ENCODE results near the gene CNKSR2. TPM values are rescaled to one million over a fixed set of nuclear protein-coding genes. Genes with fewer than 3 reads are reported as not detected.

Gene CNKSR2
- total RNA-seq, 2 donors from 2014 or later: 0.24 to 0.32 TPM

- H3K27ac ChIP-seq: no peak overlapping the region
- H3K9me3 ChIP-seq: no peaks in the 10 kb centered on the region
- H3K9ac ChIP-seq (ENCODE audit: low read depth in 2 of 2, low read length in 2 of 2): no peak overlapping the region
- no peaks in the 10 kb centered on the region for H3K27me3 ChIP-seq
- H3K4me3 ChIP-seq: no peak overlapping the region
- DNase-seq: no peak
- TF ChIP-seq CTCF (IDR thresholded peaks at IDR 0.05): no peak
- no peaks in the 10 kb centered on the region for H3K36me3 ChIP-seq
- intact Hi-C loops (cut with DNase I): no loop called here
- H3K4me1 ChIP-seq: no peaks in the 10 kb centered on the region
Measured at GRCh38 chrX:21699136-21699535, 324.9 kb downstream of the CNKSR2 start.

- no peak for DNase-seq
- H3K4me1 ChIP-seq: no peaks in the 10 kb centered on the region
- H3K27ac ChIP-seq: no peak overlapping the region
- intact Hi-C loops (cut with DNase I): no loop called here
- no peaks in the 10 kb centered on the region for H3K9me3 ChIP-seq
- H3K36me3 ChIP-seq: no peaks in the 10 kb centered on the region
- no peaks in the 10 kb centered on the region for H3K27me3 ChIP-seq
- H3K4me3 ChIP-seq: no peak overlapping the region
- no peak overlapping the region for H3K9ac ChIP-seq (ENCODE audit: low read depth in 2 of 2, low read length in 2 of 2)
- TF ChIP-seq CTCF (IDR thresholded peaks at IDR 0.05): no peak
Measured at GRCh38 chrX:21700275-21700674, 326.1 kb downstream of the CNKSR2 start.

DNA sequence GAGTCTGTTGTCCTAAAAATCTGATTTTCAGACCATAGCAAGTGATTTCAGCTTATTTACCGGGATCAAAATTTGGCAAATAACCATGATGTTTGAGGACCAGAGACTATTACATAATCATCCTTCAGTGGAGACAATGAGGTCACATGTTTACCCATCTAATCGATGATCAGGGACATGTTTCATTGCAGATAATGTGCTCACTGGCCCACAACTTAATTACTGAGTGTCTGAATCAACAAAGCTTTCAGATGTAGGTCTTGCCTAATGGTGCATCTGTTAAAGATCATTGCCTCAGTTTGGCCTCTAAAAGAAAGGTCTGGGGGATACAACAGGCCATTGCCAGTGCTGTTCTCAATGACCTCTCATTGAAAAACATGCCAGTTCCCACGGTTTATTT lies 326.7 kb downstream of the CNKSR2 start:
- Histone ChIP-seq H3K27ac (no peak overlapping the region), H3K9me3 (no peaks in the 10 kb centered on the region), H3K36me3 (no peaks in the 10 kb centered on the region), H3K27me3 (no peaks in the 10 kb centered on the region), H3K4me1 (no peaks in the 10 kb centered on the region), H3K4me3 (no peak overlapping the region), H3K9ac (ENCODE audit: low read depth in 2 of 2, low read length in 2 of 2) (no peak overlapping the region)
- intact Hi-C loops (cut with DNase I): no loop called here
- no peak for TF ChIP-seq CTCF (IDR thresholded peaks at IDR 0.05)
- DNase-seq: no peak

GRCh38 chrX:21702725-21703124 lies 328.5 kb downstream of the CNKSR2 start:
- Histone ChIP-seq H3K4me3 (no peak overlapping the region), H3K36me3 (no peaks in the 10 kb centered on the region), H3K4me1 (no peaks in the 10 kb centered on the region), H3K9ac (ENCODE audit: low read depth in 2 of 2, low read length in 2 of 2) (no peak overlapping the region), H3K9me3 (no peaks in the 10 kb centered on the region), H3K27ac (no peak overlapping the region), H3K27me3 (no peaks in the 10 kb centered on the region)
- no peak for TF ChIP-seq CTCF (IDR thresholded peaks at IDR 0.05)
- intact Hi-C loops (cut with DNase I): no loop called here
- DNase-seq: no peak
